Activated CD4-positive, alpha-beta T cell treated with anti-CD3 and anti-CD28 coated beads for 24 hours (primary cell): ENCODE results near the gene RPS29.
"Not testable (repeated sequence)": the region's sequence is repeated elsewhere in the genome, so short reads cannot be mapped to it uniquely, and the experiment has no call there.

Experiments
- DNase-seq, 2 donors: peaks; one replicate each; pipeline ENCODE4 v3.0.0-alpha.2; 2020; ENCODE audit warnings: low read depth in 2 of 2

RPS29 gene

GRCh38 chr14:49585803-49586672 is at the start of gene RPS29:
Gene RPS29 (minus strand): TSS chr14:49586380. CDS start chr14:49586346, 34 bp downstream.
- DNase-seq: peak; percentile 95 to 96

- DNase-seq: peak; percentile 36 to 38
These were observed 48.6 kb upstream of the RPS29 start, which contains the start of gene DNAAF2 for GRCh38 chr14:49634547-49635334. Gene DNAAF2 (minus strand): TSS chr14:49635244. CDS start chr14:49635149, 95 bp downstream.

- DNase-seq: peak; percentile 91
These were observed 47.7 kb upstream of the RPS29 start for GRCh38 chr14:49633640-49634546.

DNA sequence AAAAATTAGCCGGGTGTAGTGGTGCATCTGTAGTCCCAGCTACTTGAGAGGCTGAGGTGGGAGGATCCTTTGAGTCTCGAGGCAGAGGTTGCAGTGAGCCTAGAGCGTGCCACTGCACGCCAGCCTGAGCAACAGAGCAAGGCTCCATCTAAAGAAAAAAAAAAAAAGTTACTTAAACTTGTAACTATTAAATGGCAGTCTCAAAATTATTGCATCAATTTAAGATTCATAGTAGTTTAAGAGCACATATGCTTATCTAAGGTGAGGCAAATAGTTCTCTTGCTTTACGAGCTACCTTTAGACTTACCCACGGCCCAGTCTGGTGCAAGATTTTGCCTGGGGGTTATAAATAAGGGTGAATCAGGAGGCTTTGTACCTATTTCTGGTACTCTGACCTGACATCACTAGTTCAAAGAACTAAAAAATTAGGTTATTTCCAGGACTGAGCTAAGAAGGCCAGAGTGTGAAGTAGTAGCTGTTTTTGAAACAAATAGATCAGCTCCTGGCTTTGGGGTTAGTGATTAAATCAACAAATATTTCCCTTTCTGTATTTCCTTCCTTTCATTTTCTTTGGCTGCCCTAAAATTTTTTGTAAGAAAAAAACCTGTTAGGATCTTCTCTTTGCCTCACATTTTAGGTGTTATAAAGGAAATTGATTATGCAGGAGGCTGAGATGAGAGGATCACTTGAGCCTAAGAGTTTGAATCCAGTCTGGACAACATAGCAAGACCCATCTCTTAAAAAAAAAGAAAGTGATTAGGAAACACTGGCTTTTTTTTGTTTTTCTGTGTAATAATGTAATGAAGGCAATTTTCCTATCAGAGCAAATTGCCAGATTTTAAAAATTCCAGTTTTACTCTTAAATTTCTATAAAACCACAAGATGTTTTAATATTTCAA is 38.0 kb upstream of the RPS29 start:
- no peak for DNase-seq

- DNase-seq: no peak
These were observed 37.2 kb upstream of the RPS29 start for GRCh38 chr14:49623387-49623786.

- no peak for DNase-seq
These were observed 35.9 kb upstream of the RPS29 start for GRCh38 chr14:49622022-49622607.

- peak; percentile 31 to 44 for DNase-seq
These were observed 35.1 kb upstream of the RPS29 start for GRCh38 chr14:49621114-49621881.

DNA sequence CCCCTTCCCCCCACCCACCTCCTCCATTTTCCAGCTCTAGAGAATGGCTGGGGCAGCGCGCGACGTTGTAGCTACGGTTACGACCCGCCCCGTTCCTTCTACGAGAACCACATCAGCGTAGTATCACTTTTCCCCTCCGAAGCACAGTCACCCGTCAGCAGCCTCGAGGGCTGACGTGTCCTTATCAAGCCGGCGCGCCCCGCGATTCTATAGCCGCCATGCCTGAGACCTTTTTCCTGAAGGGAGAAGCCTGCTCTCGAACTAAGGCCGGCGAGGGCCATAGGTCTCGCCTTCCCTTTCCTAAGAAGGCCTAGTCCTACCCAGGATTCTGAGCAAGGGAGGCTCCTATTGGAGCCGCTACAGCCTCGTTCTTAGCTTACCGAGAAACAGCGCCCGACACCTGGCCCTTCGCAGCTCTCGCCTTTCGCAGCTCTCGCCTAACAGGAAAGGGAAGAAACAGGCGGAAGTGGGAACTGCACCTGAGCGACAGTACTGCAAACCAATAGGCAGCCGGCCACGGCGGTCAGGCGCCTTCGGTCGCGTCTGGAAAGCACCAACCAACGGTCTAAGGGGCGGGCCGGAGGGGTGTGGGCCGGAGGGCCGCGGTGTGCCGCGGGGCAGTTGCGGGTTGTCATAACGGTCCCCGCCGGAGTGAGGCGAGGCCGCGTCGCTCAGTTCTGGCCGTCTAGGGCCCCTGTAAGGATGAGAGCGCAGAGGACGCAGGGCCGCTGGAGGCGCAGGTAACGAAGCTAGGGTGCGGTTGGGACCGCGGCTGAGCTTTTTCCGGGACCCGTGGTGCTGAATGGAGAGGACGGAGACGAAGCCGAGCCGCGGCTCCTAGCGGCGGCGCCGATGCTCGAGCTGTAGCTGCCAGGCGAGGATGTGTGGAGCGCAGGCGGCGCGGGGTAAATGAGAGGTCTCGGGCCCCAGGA is 34.3 kb upstream of the RPS29 start, which contains the start of the genes MGAT2 and RPL36AL:
MGAT2 (plus strand) TSS at position 618 of the 932 bp plus-strand sequence. CDS start 470 bp downstream, outside the sequence.
RPL36AL (minus strand) TSS at position 445 of the 932 bp plus-strand sequence. CDS start 1,522 bp downstream, outside the sequence.
- peak; percentile 88 to 93 for DNase-seq

DNA sequence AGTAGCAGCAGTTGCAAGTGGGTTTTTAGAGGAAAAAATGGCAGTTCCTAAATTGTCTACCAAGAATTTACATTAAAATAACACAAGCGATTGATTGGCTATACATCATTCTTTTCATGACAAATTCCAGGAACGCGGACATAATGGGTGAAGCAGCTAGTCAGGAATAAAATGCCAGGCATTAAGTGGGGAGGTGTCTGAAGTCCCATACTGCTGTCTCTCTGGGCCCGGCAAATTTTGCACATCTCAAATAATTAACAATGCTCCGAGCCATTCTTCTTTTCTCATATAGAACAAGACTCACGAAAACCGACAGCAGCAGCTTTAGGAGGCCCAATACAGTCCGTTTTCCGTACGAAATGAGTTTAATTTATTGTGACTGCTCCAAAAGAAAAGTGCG is 33.5 kb upstream of the RPS29 start:
- no peak for DNase-seq

GRCh38 chr14:49619273-49619672 is 33.1 kb upstream of the RPS29 start:
- not testable (repeated sequence) for DNase-seq

- DNase-seq: no peak
These were observed 31.8 kb upstream of the RPS29 start for GRCh38 chr14:49617852-49618519.

GRCh38 chr14:49615776-49616175 is 29.6 kb upstream of the RPS29 start:
- DNase-seq: no peak

DNA sequence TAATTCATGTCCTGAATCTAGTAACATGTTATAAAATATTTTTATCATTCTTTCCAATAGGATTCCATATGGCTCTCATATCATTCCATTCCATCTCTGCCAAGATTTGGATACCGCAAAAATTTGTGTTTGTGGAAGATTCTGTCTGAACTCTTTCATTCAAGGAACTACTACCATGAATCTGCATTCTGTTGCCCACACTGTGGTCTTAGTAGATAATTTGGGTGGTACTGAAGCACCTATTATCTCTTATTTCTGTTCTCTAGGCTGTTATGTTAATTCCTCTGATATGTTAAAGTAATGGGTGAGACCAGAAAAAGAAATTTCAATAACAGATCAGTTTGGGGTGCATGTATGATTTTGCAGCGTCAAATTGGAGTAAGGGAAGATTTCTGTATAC is 28.0 kb upstream of the RPS29 start:
- no peak for DNase-seq

DNA sequence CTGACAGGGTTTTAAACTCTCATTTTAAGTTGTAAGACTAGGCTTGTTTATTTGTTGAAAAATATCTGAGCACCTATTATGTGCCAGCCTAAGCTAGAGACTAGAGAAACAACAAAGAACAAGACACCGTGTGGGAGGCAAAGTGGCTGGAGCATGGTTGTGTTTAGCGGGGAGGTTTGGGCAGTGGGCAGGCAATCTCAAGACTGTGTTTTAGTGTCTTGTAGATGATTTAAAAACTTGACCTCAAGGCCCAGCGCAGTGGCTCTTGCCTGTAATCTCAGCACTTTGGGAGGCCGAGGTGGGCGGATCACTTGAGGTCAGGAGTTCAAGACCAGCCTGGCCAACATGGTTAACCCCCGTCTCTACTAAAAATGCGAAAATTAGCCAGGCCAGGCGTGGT is 26.5 kb upstream of the RPS29 start:
- no peak for DNase-seq

DNA sequence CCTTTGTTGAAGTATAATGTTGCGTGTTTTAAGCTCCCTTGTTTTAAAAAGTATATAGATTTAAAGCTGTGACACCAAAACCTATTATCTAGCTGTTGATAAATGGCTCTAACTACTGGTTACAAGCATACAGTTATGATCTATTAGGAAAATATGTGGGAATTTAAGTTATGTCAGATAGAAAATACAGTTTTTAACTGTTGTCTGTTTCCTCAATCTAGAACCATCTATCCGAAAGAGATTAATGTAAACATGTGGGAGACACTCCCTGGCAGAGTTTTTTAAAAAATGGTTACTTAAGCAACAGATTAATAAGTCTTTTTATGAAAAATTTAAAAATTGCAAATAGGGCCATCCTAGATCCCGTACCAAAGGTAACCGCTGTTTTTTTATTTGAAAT is 26.1 kb upstream of the RPS29 start:
- DNase-seq: no peak

- no peak for DNase-seq
These were observed 21.4 kb upstream of the RPS29 start for GRCh38 chr14:49607583-49607982.
